GM21515 (cell line): ENCODE results near the gene HOXC6.

ENCODE experiments used
- ATAC-seq: cut with Tn5 transposase; IDR thresholded peaks from one replicate; pipeline ENCODE4 v1.9.1; 2021; ENCODE audit not compliant: unreplicated experiment

HOXC6 gene

GRCh38 chr12:54028314-54029201 lies at the start of gene HOXC6:
Gene HOXC6 (plus strand): TSS chr12:54028440. CDS start chr12:54028522, 82 bp downstream.
- no peak for ATAC-seq

GRCh38 chr12:53978477-53979356 lies 49.5 kb upstream of the HOXC6 start:
- ATAC-seq = no peak

GRCh38 chr12:53980104-53980801 lies 48.0 kb upstream of the HOXC6 start:
- ATAC-seq = no peak

- ATAC-seq = no peak
These were observed 47.3 kb upstream of the HOXC6 start for GRCh38 chr12:53980802-53981496.

GRCh38 chr12:53981634-53982565 lies 46.3 kb upstream of the HOXC6 start:
- ATAC-seq = no peak

GRCh38 chr12:53982648-53983567 lies 45.3 kb upstream of the HOXC6 start:
- no peak for ATAC-seq

GRCh38 chr12:53983568-53983949 lies 44.7 kb upstream of the HOXC6 start:
- no peak for ATAC-seq

- ATAC-seq = no peak
These were observed 44.2 kb upstream of the HOXC6 start for GRCh38 chr12:53983950-53984572.

- no peak for ATAC-seq
These were observed 43.1 kb upstream of the HOXC6 start, which contains the start of gene HOXC10 for GRCh38 chr12:53984901-53985691. Gene HOXC10 (plus strand): TSS chr12:53985146. CDS start chr12:53985260, 114 bp downstream.

GRCh38 chr12:53985692-53985993 lies 42.6 kb upstream of the HOXC6 start:
- ATAC-seq = no peak

GRCh38 chr12:53985994-53986685 lies 42.1 kb upstream of the HOXC6 start:
- ATAC-seq = no peak

GRCh38 chr12:53986686-53987483 lies 41.4 kb upstream of the HOXC6 start:
- ATAC-seq = no peak

- ATAC-seq = no peak
These were observed 40.4 kb upstream of the HOXC6 start for GRCh38 chr12:53987787-53988230.

GRCh38 chr12:53988541-53989226 lies 39.6 kb upstream of the HOXC6 start:
- ATAC-seq = no peak
